Upper lobe of right lung (tissue), 1 donor: ENCODE measurements around the gene CHMP4B. TPM values are rescaled to one million over a fixed set of nuclear protein-coding genes. Genes with fewer than 3 reads are reported as not detected.

Experiments
- ATAC-seq: fragments of 200-7000 bp; cut with Tn5 transposase; one replicate; pipeline ENCODE4 v1.9.1; 2020; ENCODE audit warnings: mild to moderate bottlenecking, moderate library complexity
- DNase-seq: peaks from one replicate; pipeline ENCODE4 v3.0.0-alpha.2; 2020
- H3K27ac ChIP-seq: fragments of 200-600 bp; one replicate; pipeline ENCODE4 v1.8.0; 2022
- H3K27me3 ChIP-seq: fragments of 200-600 bp; one replicate; pipeline ENCODE4 v1.8.0; 2022; ENCODE audit warnings: mild to moderate bottlenecking
- H3K36me3 ChIP-seq: fragments of 200-600 bp; one replicate; pipeline ENCODE4 v1.8.0; 2022
- H3K4me1 ChIP-seq: fragments of 200-600 bp; one replicate; pipeline ENCODE4 v1.8.0; 2022
- H3K4me3 ChIP-seq: fragments of 200-600 bp; one replicate; pipeline ENCODE4 v1.8.0; 2022; ENCODE audit warnings: mild to moderate bottlenecking
- H3K9me3 ChIP-seq: fragments of 200-600 bp; one replicate; pipeline ENCODE4 v1.8.0; 2022
- CTCF ChIP-seq: fragments of 200-600 bp; IDR thresholded peaks from one replicate; pipeline ENCODE4 v1.8.0; 2022; ENCODE audit warnings: antibody characterized with exemption
- intact Hi-C: fragments of 100-400 bp; cut with DNase I; formaldehyde crosslinking; loops from one replicate; pipeline ENCODE4 v1.11.0; 2022
- total RNA-seq: library from RNA; stranded (reverse); fragmentation: NEBNext Ultra II Directional; extraction: Animal tissue kit (Norgen Biotek cat#: 25700); gene quantifications from one replicate; pipeline ENCODE4 v1.2.1, GENCODE V29; 2021
- donor health status: DM: no; HTN: yes; CAD: no; lungs with severe emphysema.

The CHMP4B gene
- total RNA-seq, 1 donor from 2014 or later = 86.6 TPM

GRCh38 chr20:33810259-33810658 is 889 bp upstream of the CHMP4B start:
- Histone ChIP-seq H3K36me3 (peaks cover under 1% of the 10 kb centered on the region), H3K27me3 (no peaks in the 10 kb centered on the region), H3K4me3 (no peak overlapping the region), H3K27ac (no peak overlapping the region), H3K4me1 (peaks cover 31% of the 10 kb centered on the region), H3K9me3 (no peaks in the 10 kb centered on the region)
- DNase-seq = no peak
- no peak for TF ChIP-seq CTCF
- no peak for ATAC-seq
- intact Hi-C loops = no loop called here

- ATAC-seq (peak; percentile 2), DNase-seq (no peak)
- Histone ChIP-seq H3K36me3 (peaks cover 11% of the 10 kb centered on the region), H3K4me1 (peaks cover 37% of the 10 kb centered on the region), H3K4me3 (peak overlapping the region; percentile 96), H3K27me3 (no peaks in the 10 kb centered on the region), H3K9me3 (no peaks in the 10 kb centered on the region), H3K27ac (peak overlapping the region; percentile 95)
- TF ChIP-seq CTCF = no peak
- intact Hi-C loops = no loop called here
These were observed 616 bp downstream of the CHMP4B start for GRCh38 chr20:33811776-33812151.

DNA sequence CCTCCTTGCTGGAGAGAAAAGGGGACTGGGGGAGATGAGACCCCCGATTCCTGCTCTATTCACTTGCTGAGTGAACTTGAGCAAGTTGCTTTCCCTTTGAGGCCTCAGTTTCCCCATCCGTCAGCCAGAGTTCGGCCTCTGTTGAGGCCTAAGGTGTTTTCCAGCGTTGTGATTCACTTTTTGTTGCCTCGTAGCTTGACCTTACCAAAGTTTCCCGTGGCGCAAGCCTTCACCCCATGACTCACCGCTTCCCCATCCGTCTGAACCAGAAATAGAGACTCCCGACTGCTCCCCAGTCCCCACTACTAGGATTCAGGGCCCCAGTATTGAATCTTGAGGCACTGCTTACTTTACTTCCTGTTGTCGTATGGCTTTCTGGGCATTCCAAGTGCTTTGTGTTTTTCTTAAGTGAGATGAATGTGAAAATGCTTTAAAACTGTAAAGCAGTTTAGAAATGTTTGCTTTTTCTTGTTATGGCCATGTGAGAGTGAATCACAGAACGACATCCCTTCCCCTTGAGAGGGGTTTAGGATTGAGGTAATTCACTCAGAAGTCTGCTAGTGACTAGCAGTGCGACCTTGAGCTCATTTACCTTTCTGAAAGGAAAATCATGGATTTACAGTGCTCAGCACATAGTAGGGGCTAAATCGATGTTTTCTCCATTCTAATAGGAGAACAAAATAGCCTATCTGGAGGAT is 1.2 kb downstream of the CHMP4B start:
- ATAC-seq (peak; percentile 49), DNase-seq (peak; percentile 81)
- Histone ChIP-seq H3K9me3 (no peaks in the 10 kb centered on the region), H3K4me3 (peak overlapping the region; percentile 96), H3K27me3 (no peaks in the 10 kb centered on the region), H3K36me3 (peaks cover 11% of the 10 kb centered on the region), H3K4me1 (peaks cover 42% of the 10 kb centered on the region), H3K27ac (peak overlapping the region; percentile 95)
- intact Hi-C loops = no loop called here
- no peak for TF ChIP-seq CTCF

- H3K4me3 ChIP-seq = peak overlapping the region; percentile 96
- H3K27me3 ChIP-seq = no peaks in the 10 kb centered on the region
- DNase-seq = no peak
- H3K9me3 ChIP-seq = no peaks in the 10 kb centered on the region
- H3K27ac ChIP-seq = peak overlapping the region; percentile 95
- intact Hi-C loops = no loop called here
- no peak for ATAC-seq
- no peak for TF ChIP-seq CTCF
- peaks cover 46% of the 10 kb centered on the region for H3K4me1 ChIP-seq
- H3K36me3 ChIP-seq = peaks cover 11% of the 10 kb centered on the region
These were observed 1.8 kb downstream of the CHMP4B start for GRCh38 chr20:33812908-33813462.

DNA sequence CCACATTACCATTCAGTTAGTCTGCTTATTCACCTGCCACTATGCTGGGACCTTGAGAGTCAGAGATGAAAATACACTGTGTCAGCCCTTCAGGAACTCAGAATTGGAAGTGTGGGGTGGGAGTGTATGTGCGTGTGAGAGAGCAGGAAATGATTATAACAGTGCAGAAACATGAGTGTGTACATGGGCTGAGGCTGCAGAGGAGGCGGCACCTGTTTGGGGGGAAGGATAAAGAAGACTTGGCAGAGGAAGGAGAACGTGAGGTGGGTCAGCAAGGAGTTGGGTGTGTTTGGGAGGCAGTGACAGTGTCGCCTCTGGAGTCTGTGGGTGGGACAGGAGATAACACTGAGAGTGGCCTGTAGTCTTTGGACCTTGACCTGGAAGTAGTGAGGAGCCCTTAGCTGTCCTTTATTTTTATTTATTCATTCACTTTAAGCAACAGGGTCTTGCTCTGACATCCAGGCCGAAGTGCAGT is 3.1 kb downstream of the CHMP4B start:
- Histone ChIP-seq H3K27ac (no peak overlapping the region), H3K9me3 (no peaks in the 10 kb centered on the region), H3K27me3 (no peaks in the 10 kb centered on the region), H3K36me3 (peaks cover 11% of the 10 kb centered on the region), H3K4me1 (peaks cover 56% of the 10 kb centered on the region), H3K4me3 (no peak overlapping the region)
- intact Hi-C loops = no loop called here
- TF ChIP-seq CTCF = no peak
- DNase-seq = no peak
- ATAC-seq = no peak
